ENCODE results near the gene ZNF263. TPM values are rescaled to one million over a fixed set of nuclear protein-coding genes. Genes with fewer than 3 reads are reported as not detected.

ZNF263 gene
- total and polyA plus RNA-seq, 11 donors = 5.3 to 18.7 (median 9.6) TPM

DNA sequence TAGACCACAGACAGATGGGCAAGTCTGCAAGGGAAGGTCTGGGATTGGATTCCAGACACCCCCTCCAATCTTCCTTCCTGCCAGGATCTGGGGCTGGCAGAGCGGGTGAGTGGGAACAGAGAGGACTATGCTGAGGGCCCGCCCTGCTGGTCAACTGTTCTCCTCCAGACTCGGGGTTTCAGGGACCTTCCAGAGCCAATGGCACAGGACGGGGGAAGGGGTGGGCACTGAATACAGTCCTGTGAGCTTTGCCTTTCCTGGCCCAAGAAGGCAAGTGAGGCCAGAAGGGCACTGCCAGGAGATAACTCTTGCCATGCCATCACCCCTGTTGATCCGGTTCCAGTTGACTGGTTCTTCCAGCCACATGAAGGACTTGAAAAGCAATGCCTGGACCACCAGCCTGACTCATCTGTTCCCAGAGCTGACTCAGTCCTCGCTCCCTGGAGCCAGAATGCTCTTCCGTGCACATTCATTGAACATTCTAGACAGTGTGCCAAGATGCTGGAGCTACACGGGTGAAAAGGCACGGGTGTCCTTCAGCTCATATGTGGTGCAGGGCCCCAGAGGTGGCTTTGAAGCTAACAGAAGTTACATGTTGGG lies 26.3 kb upstream of the ZNF263 start:
- H3K4me3 ChIP-seq = peak overlapping the region in 1 of 12 donors; percentile 53
- H3K9me3 ChIP-seq = no peaks in the 10 kb centered on the region
- no peaks in the 10 kb centered on the region for H3K36me3 ChIP-seq
- 70 to 80% (median 73%) methylated on average over 9 of the region's 9 CpGs for WGBS, 4 donors
- ATAC-seq (no peak), DNase-seq (no peak)
- intact Hi-C loops (cut with DNase I) = no loop called here
- TF ChIP-seq, protein P1, sequence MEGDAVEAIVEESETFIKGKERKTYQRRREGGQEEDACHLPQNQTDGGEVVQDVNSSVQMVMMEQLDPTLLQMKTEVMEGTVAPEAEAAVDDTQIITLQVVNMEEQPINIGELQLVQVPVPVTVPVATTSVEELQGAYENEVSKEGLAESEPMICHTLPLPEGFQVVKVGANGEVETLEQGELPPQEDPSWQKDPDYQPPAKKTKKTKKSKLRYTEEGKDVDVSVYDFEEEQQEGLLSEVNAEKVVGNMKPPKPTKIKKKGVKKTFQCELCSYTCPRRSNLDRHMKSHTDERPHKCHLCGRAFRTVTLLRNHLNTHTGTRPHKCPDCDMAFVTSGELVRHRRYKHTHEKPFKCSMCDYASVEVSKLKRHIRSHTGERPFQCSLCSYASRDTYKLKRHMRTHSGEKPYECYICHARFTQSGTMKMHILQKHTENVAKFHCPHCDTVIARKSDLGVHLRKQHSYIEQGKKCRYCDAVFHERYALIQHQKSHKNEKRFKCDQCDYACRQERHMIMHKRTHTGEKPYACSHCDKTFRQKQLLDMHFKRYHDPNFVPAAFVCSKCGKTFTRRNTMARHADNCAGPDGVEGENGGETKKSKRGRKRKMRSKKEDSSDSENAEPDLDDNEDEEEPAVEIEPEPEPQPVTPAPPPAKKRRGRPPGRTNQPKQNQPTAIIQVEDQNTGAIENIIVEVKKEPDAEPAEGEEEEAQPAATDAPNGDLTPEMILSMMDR (IDR thresholded peaks at IDR 0.05) = no peak
- TF ChIP-seq POLR2A (IDR thresholded peaks at IDR 0.05) = no peak
- peaks cover 0 to 33% (median 0%) of the 10 kb centered on the region in 12 donors for H3K4me1 ChIP-seq
- peak overlapping the region in 1 of 12 donors; percentile 69 for H3K27ac ChIP-seq
- H3K27me3 ChIP-seq = peaks cover 0 to 20% (median 0%) of the 10 kb centered on the region in 9 donors

DNA sequence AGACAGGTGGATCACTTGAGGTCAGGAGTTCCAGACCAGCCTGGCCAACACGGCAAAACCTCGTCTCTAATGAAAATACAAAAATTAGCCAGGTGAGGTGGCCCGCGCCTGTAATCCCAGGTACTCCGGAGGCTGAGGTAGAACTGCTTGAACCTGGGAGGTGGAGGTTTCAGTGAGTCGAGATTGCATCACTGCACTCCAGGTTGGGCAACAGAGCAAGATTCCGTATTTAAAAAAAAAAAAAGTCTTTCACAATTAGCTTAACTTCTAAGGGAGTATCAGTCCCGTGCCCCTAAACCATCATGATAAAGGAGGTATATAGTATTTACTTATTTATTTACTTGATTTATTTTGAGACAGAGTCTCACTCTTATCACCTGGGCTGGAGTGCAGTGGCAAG lies 23.5 kb upstream of the ZNF263 start:
- H3K4me3 ChIP-seq = no peak overlapping the region
- no peak for ATAC-seq
- H3K4me1 ChIP-seq = peaks cover 0 to 45% (median 4%) of the 10 kb centered on the region in 12 donors
- H3K36me3 ChIP-seq = no peaks in the 10 kb centered on the region
- peaks cover 0 to 13% (median 0%) of the 10 kb centered on the region in 12 donors for H3K9me3 ChIP-seq
- peak overlapping the region in 1 of 12 donors; percentile 82 for H3K27ac ChIP-seq
- intact Hi-C loops (cut with DNase I) = loop anchor here in 6 of 10 donors (5.0 to 10.0 kb wide), 7 partner anchors 105 to 245 kb away; partner anchors contain the start of genes CLUAP1 (in 4 of the 6) and C16orf90 (in 1 of the 6)
- 86 to 92% (median 89%) methylated on average over 8 of the region's 8 CpGs for WGBS, 4 donors
- no peak for TF ChIP-seq POLR2A (IDR thresholded peaks at IDR 0.05)
- TF ChIP-seq, protein P1 (IDR thresholded peaks at IDR 0.05) = no peak
- no peak for DNase-seq
- H3K27me3 ChIP-seq = peaks cover 0 to 13% (median 0%) of the 10 kb centered on the region in 9 donors

DNA sequence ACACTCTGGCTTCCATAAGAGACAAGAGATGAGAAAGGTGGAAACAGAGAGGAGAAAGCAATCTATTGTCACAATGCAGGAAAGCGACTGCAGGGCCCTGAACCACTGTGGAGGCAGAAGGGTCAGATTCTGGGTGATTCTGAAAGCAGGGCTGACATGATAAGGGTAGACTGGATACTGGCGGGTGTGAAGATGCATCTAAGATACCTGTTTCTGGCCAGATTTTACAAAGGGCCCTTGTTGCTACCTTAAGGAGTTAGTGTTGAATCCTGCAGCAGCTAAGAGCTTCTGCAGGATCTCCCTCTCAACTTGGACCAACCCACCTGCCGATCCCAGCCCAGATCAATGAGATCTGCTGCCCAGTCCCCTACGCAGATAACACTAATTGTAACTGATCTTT lies 20.8 kb upstream of the ZNF263 start:
- peaks cover 0 to 40% (median 2%) of the 10 kb centered on the region in 12 donors for H3K9me3 ChIP-seq
- ATAC-seq (no peak), DNase-seq (no peak)
- peak overlapping the region in 4 of 12 donors; percentile 99 to 100 (median 100) for H3K27ac ChIP-seq
- TF ChIP-seq, protein P1 (IDR thresholded peaks at IDR 0.05) = no peak
- H3K27me3 ChIP-seq = no peaks in the 10 kb centered on the region
- peaks cover 0 to 48% (median 9%) of the 10 kb centered on the region in 12 donors for H3K4me1 ChIP-seq
- H3K4me3 ChIP-seq = no peak overlapping the region
- 90 to 97% (median 95%) methylated on average over 4 of the region's 4 CpGs for WGBS, 4 donors
- intact Hi-C loops (cut with DNase I) = loop anchor here in 6 of 10 donors (2.0 to 10.0 kb wide), 8 partner anchors 28 to 242 kb away; partner anchors contain the start of genes CLUAP1 (in 4 of the 6), C16orf90 (in 1 of the 6) and ZNF200 (in 1 of the 6)
- H3K36me3 ChIP-seq = peaks cover 0 to 19% (median 6%) of the 10 kb centered on the region in 9 donors
